HepG2 (cell line): Measurements from ENCODE around the gene SH3BP5. TPM values are rescaled to one million over a fixed set of nuclear protein-coding genes. Genes with fewer than 3 reads are reported as not detected.

Experiments used
- ATAC-seq: fragments of 200-7000 bp; cut with Tn5 transposase; 3 replicates; pipeline ENCODE4 v1.9.1; 2020; ENCODE audit warnings: mild to moderate bottlenecking, moderate library complexity
- BruUV-seq: library from RNA; stranded (reverse); fragments of 400-500 nt; replicated peaks from 2 replicates; lab custom pipeline; 2021; lab: Mats Ljungman, UMichigan
- CTCF ChIA-PET: fragments of 300-600 bp; formaldehyde crosslinking; extraction: SDS; loops from one replicate; lab custom pipeline; 2021; ENCODE audit warnings: low total read pairs, inconsistent platforms, low intra/inter-chr PET ratio; lab: Yijun Ruan, JAX
- POLR2A ChIA-PET: fragments of 350-600 bp; sonication (Branson Sonifier 250); formaldehyde crosslinking; loops from one replicate; lab custom pipeline; 2020; ENCODE audit warnings: antibody characterized with exemption, inconsistent platforms; lab: Yijun Ruan, JAX
- DNase-seq: peaks from one replicate; pipeline ENCODE4 v3.0.0-alpha.2; 2015; ENCODE audit warnings: low spot score
- FAIRE-seq: peaks from 3 replicates; lab custom pipeline; 2011; peaks lifted over from hg19 to GRCh38; lab: Jason Lieb, UNC
- H2AFZ ChIP-seq: one replicate; pipeline ENCODE4 v1.6.1; 2011; ENCODE audit warnings: low read length, inconsistent platforms
- H3K27ac ChIP-seq: fragments of 300-600 bp; 3 replicates; pipeline ENCODE4 v1.8.0; 2011; ENCODE audit warnings: mixed run types, mild to moderate bottlenecking, mixed read lengths, low read length, inconsistent platforms; ENCODE audit not compliant: insufficient read depth; ENCODE audit errors: extremely low read length
- H3K27me3 ChIP-seq, 2 experiments: fragments of 200-600 bp in 1 of 2; 2 replicates in 1 of 2; 3 replicates in 1 of 2; pipeline versions ENCODE4 v1.6.0 to v1.8.0; 2011; ENCODE audit warnings: low read length in 2 of 2, mild to moderate bottlenecking in 2 of 2, moderate library complexity in 2 of 2, inconsistent platforms in 1 of 2; ENCODE audit not compliant: insufficient read depth in 2 of 2, control insufficient read depth in 1 of 2
- H3K36me3 ChIP-seq, 2 experiments: fragments of 200-600 bp in 1 of 2; replicated peaks in 1 of 2; 2 replicates in 1 of 2; 3 replicates in 1 of 2; pipeline versions ENCODE4 v1.5.1 to v1.8.0; 2011; ENCODE audit warnings: low read length in 2 of 2, inconsistent platforms in 1 of 2; ENCODE audit not compliant: insufficient read depth in 2 of 2, control insufficient read depth in 1 of 2
- H3K4me1 ChIP-seq: 2 replicates; pipeline ENCODE4 v1.5.1; 2012; ENCODE audit warnings: low read length, inconsistent platforms; ENCODE audit not compliant: insufficient read depth
- H3K4me2 ChIP-seq: 2 replicates; pipeline ENCODE4 v1.6.0; 2011; ENCODE audit warnings: low read depth, low read length, inconsistent platforms
- H3K4me3 ChIP-seq, 3 experiments: fragments of 200-600 bp in 1 of 3; sonication (generic), shearing (Covaris generic) in 1 of 3; replicated peaks in 1 of 3; 2 replicates each; pipeline ENCODE4 v1.5.1; 2011 to 2016; ENCODE audit warnings: low read length in 3 of 3, inconsistent platforms in 2 of 3, low read depth in 2 of 3, mild to moderate bottlenecking in 2 of 3, control low read depth in 1 of 3, mixed read lengths in 1 of 3; ENCODE audit not compliant: insufficient read depth in 1 of 3
- H3K79me2 ChIP-seq: one replicate; pipeline ENCODE4 v1.6.1; 2011; ENCODE audit warnings: low read length, inconsistent platforms; ENCODE audit not compliant: insufficient read depth
- H3K9ac ChIP-seq: 2 replicates; pipeline ENCODE4 v1.6.0; 2011; ENCODE audit warnings: mild to moderate bottlenecking, low read depth, low read length, inconsistent platforms; ENCODE audit not compliant: insufficient read depth
- H3K9me3 ChIP-seq: 2 replicates; pipeline ENCODE4 v1.5.1; 2012; ENCODE audit warnings: mild to moderate bottlenecking, low read length
- H4K20me1 ChIP-seq: 2 replicates; pipeline ENCODE4 v1.6.0; 2011; ENCODE audit warnings: inconsistent platforms, mild to moderate bottlenecking, low read length, moderate library complexity; ENCODE audit not compliant: insufficient read depth
- AHR ChIP-seq: IDR thresholded peaks from 2 replicates; pipeline ENCODE4 v1.6.1; 2018; ENCODE audit warnings: missing genetic modification reagents, missing compliant biosample characterization
- ATF1 ChIP-seq: IDR thresholded peaks from 2 replicates; pipeline ENCODE4 v1.6.1; 2016; ENCODE audit warnings: mild to moderate bottlenecking, control low read depth
- CEBPG ChIP-seq: IDR thresholded peaks from 2 replicates; pipeline ENCODE4 v1.6.1; 2016
- CHD4 ChIP-seq: fragments of 200-600 bp; sonication (generic); IDR thresholded peaks from 2 replicates; pipeline ENCODE4 v1.7.0; 2017; ENCODE audit warnings: mild to moderate bottlenecking, low read length, borderline replicate concordance
- FOXP1 ChIP-seq, 2 experiments: fragments of 450-650 bp in 1 of 2; IDR thresholded peaks; 2 replicates each; pipeline ENCODE4 v1.6.1; 2017 to 2018; ENCODE audit warnings: antibody characterized with exemption in 1 of 2
- PLSCR1 ChIP-seq: sonication (generic); formaldehyde crosslinking; IDR thresholded peaks from 2 replicates; pipeline ENCODE4 v1.5.0; 2020; ENCODE audit warnings: missing genetic modification reagents, mild to moderate bottlenecking, borderline replicate concordance
- ZNF503 ChIP-seq: sonication (generic); formaldehyde crosslinking; IDR thresholded peaks from 2 replicates; pipeline ENCODE4 v1.4.0; 2020; ENCODE audit warnings: missing genetic modification reagents
- ZNF570 ChIP-seq: sonication (generic); formaldehyde crosslinking; IDR thresholded peaks from 2 replicates; pipeline ENCODE4 v1.4.0; 2020; ENCODE audit warnings: mild to moderate bottlenecking, missing genetic modification reagents, borderline replicate concordance
- ZNF75D ChIP-seq: sonication (generic); formaldehyde crosslinking; IDR thresholded peaks from 2 replicates; pipeline ENCODE4 v1.8.1; 2023; ENCODE audit warnings: missing genetic modification reagents, mild to moderate bottlenecking, borderline replicate concordance
- WGBS: methylation state at CpG from one replicate; pipeline ENCODE4 v1.1.6; 2017; ENCODE audit warnings: low lambda C conversion rate; 5-methylcytosine and 5-hydroxymethylcytosine counted together
- in situ Hi-C: cut with HindIII; loops from 2 replicates; pipeline ENCODE4 v1.10.0; 2017; ENCODE audit warnings: low pct_unique_long_range_greater_than_20kb; ENCODE audit not compliant: extremely low pct_ligation_motif_present
- intact Hi-C: fragments of 100-400 bp; cut with micrococcal nuclease; formaldehyde crosslinking; loops from one replicate; pipeline ENCODE4 v1.10.0; 2022; ENCODE audit not compliant: unreplicated experiment
- polyA plus RNA-seq, 8 experiments: library from polyadenylated mRNA; depleted of rRNA in 3 of 8; stranded (reverse) in 7 of 8; unstranded in 1 of 8; fragments of >200 nt; fragmentation: Illumina TruSeq in 4 of 8; extraction: Trizol in 4 of 8; gene quantifications; 2 replicates each; pipeline versions ENCODE4 v1.2.1 to v1.2.3, GENCODE V29; 2011 to 2016; ENCODE audit warnings: low read depth in 4 of 8, missing spikeins in 1 of 8, mixed read lengths in 1 of 8; ENCODE audit not compliant: insufficient read depth in 1 of 8
- total RNA-seq, 5 experiments: library from RNA; depleted of rRNA; stranded (reverse); fragments of >200 nt; fragmentation: Illumina TruSeq; extraction: Trizol; gene quantifications; 2 replicates each; pipeline ENCODE4 v1.2.3, GENCODE V29; 2016; ENCODE audit warnings: low read depth in 1 of 5

Gene SH3BP5
- total and polyA plus RNA-seq, 2 of the 13 experiments (the other 11 are each of a cell fraction or from before 2014, with no cell fraction given) = 0.09 to 0.16 TPM

GRCh38 chr3:15303728-15304127, 28.7 kb downstream of the SH3BP5 start (continued):
- TF ChIP-seq ZNF503 (CRISPR knock-in tag) (no peak), ZNF75D (CRISPR knock-in tag) (no peak)

- BruUV-seq = no TSS peak
- ATAC-seq (no peak), FAIRE-seq (no peak), DNase-seq (no peak)
- TF ChIP-seq ATF1 (CRISPR knock-in tag) = no peak
- no peak for TF ChIP-seq CEBPG (CRISPR knock-in tag)
- Histone ChIP-seq H4K20me1 (no peaks in the 10 kb centered on the region), H3K4me3 (no peak overlapping the region), H3K9me3 (no peaks in the 10 kb centered on the region), H3K79me2 (no peaks in the 10 kb centered on the region), H3K27me3 (no peaks in the 10 kb centered on the region), H3K4me1 (no peaks in the 10 kb centered on the region), H3K36me3 (no peaks in the 10 kb centered on the region), H3K4me2 (no peak overlapping the region), H3K27ac (no peak overlapping the region), H3K9ac (no peak overlapping the region), H2AFZ (no peak overlapping the region)
- ChIA-PET POLR2A (no interaction called here), CTCF (no interaction called here)
- in situ Hi-C loops (no loop called here), intact Hi-C loops (no loop called here)
- WGBS = 69% methylated on average over 6 of the region's 8 CpGs
Observed at GRCh38 chr3:15303216-15303615, 29.2 kb downstream of the SH3BP5 start.

GRCh38 chr3:15301761-15302160, 30.6 kb downstream of the SH3BP5 start:
- no peak overlapping the region for H3K4me3 ChIP-seq
- ChIA-PET POLR2A (no interaction called here), CTCF (no interaction called here)
- no peaks in the 10 kb centered on the region for H3K9me3 ChIP-seq
- H3K79me2 ChIP-seq = no peaks in the 10 kb centered on the region
- no peak for FAIRE-seq
- no TSS peak for BruUV-seq
- no peaks in the 10 kb centered on the region for H3K36me3 ChIP-seq
- no peak for DNase-seq
- intact Hi-C loops (no loop called here), in situ Hi-C loops (no loop called here)
- ATAC-seq = no peak
- no peak overlapping the region for H3K4me2 ChIP-seq
- no peak overlapping the region for H3K9ac ChIP-seq
- no peak overlapping the region for H3K27ac ChIP-seq
- H3K27me3 ChIP-seq = no peaks in the 10 kb centered on the region; a peak in 1 of 5 replicates
- H2AFZ ChIP-seq = no peak overlapping the region
- no peaks in the 10 kb centered on the region for H4K20me1 ChIP-seq
- H3K4me1 ChIP-seq = no peaks in the 10 kb centered on the region
- TF ChIP-seq CHD4 = no peak
- no peak for TF ChIP-seq AHR (CRISPR knock-in tag)
- no peak for TF ChIP-seq PLSCR1 (CRISPR knock-in tag)
- no peak for TF ChIP-seq FOXP1 (IDR thresholded peaks at IDR 0.05)
- no peak for TF ChIP-seq FOXP1 (CRISPR knock-in tag; IDR thresholded peaks at IDR 0.05)
- TF ChIP-seq ZNF570 = no peak
- WGBS = 63% methylated on average over 5 of the region's 7 CpGs
